ENCODE results near the gene RADIL. TPM values are rescaled to one million over a fixed set of nuclear protein-coding genes. Genes with fewer than 3 reads are reported as not detected.

RADIL gene
- total RNA-seq, 1 donor from 2014 or later = 0.86 TPM

DNA sequence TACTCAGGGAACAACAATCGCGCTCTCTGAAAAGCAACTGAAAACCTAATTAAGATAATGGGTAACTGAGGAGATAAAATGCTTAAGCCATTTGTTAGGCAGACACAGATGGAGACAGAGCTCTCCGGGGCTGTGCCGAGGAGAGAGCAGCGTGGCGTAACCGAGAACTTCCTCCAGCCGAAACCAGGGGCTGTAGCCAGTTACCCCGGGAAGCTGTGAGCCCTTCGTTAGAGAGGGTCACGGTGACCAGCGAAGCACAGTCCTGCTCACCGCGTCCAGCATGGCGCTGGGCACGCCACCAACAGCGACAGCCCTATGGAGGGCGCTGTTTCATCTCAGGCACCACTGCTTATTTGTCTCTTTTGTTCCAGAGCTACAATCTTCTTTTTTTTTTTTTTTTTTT, 37.8 kb downstream of the RADIL start:
- Histone ChIP-seq H3K36me3 (ENCODE audit: insufficient read depth, low read length) (no peaks in the 10 kb centered on the region), H3K9me3 (ENCODE audit: insufficient read depth, low read depth, low read length) (no peaks in the 10 kb centered on the region), H4K20me1 (ENCODE audit: insufficient read depth, low read length) (no peaks in the 10 kb centered on the region), H3K9ac (ENCODE audit: low read length) (no peak overlapping the region), H3K27me3 (ENCODE audit: insufficient read depth, low read length) (no peaks in the 10 kb centered on the region), H3K4me2 (ENCODE audit: low read length) (peak overlapping the region; percentile 52), H3K79me2 (ENCODE audit: insufficient read depth, low read length) (no peaks in the 10 kb centered on the region), H3K27ac (ENCODE audit: low read depth, low read length) (no peak overlapping the region), H3K4me1 (ENCODE audit: insufficient read depth, low read length) (no peaks in the 10 kb centered on the region), H2AFZ (ENCODE audit: low read depth, low read length) (peak overlapping the region; percentile 63), H3K4me3 (ENCODE audit: insufficient read depth, low read depth, low read length) (peak overlapping the region; percentile 33)
- DNase-seq (ENCODE audit: low read depth) = no peak
- Mint-ChIP-seq H3K4me1 (ENCODE audit: low read depth, unreplicated experiment) (no peaks in the 10 kb centered on the region), H3K27me3 (ENCODE audit: low read depth, unreplicated experiment) (peaks cover 4% of the 10 kb centered on the region), H3K9me3 (ENCODE audit: unreplicated experiment) (no peaks in the 10 kb centered on the region), H3K36me3 (ENCODE audit: low read depth, unreplicated experiment) (peaks cover 2% of the 10 kb centered on the region), H3K4me3 (ENCODE audit: unreplicated experiment) (no peak overlapping the region), H3K27ac (ENCODE audit: unreplicated experiment) (no peak overlapping the region)
- TF ChIP-seq, protein P1, sequence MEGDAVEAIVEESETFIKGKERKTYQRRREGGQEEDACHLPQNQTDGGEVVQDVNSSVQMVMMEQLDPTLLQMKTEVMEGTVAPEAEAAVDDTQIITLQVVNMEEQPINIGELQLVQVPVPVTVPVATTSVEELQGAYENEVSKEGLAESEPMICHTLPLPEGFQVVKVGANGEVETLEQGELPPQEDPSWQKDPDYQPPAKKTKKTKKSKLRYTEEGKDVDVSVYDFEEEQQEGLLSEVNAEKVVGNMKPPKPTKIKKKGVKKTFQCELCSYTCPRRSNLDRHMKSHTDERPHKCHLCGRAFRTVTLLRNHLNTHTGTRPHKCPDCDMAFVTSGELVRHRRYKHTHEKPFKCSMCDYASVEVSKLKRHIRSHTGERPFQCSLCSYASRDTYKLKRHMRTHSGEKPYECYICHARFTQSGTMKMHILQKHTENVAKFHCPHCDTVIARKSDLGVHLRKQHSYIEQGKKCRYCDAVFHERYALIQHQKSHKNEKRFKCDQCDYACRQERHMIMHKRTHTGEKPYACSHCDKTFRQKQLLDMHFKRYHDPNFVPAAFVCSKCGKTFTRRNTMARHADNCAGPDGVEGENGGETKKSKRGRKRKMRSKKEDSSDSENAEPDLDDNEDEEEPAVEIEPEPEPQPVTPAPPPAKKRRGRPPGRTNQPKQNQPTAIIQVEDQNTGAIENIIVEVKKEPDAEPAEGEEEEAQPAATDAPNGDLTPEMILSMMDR (IDR thresholded peaks at IDR 0.05; ENCODE audit: insufficient read depth, low read depth, low read length) = peak; percentile 7
- TF ChIP-seq EZH2 (IDR thresholded peaks at IDR 0.05; ENCODE audit: insufficient read depth, low read length) = no peak
- no peak for FAIRE-seq

DNA sequence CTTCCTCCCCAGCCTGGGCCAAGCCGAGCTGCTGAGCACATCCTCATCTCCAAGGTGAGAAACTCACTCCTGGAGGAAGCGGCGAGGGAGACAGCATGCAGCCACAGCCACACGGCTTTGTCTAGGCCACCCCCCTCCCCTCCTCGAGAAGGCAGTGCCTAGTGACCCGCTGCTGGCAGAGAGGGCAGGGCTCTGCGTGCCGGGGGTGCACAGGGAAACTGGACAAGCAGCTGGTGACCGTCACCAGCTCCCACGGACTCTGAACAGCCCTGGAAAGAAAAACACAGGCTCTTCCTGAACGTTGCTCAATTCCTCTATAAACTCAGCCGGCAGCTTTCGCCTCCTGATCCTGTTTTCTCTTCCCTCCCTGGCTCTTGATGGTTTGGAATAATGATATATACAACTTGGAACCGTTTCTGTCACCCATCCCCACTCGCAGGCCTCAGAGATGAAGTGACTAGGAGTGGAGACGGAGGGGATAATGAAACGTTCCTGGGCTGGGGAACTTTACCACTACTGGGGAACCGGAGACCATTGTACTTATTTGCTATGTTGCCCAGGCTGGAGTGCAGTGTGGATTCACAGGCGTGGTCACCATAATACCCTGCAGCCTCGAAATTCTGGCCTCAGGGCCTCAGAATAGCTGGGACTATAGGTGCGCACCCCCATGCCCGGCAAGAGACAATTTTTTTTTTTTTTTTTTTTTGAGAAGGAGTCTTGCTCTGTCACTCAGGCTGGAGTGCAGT, 41.0 kb downstream of the RADIL start:
- Mint-ChIP-seq H3K27me3 (ENCODE audit: low read depth, unreplicated experiment) (peaks cover 6% of the 10 kb centered on the region), H3K9me3 (ENCODE audit: unreplicated experiment) (no peaks in the 10 kb centered on the region), H3K4me1 (ENCODE audit: low read depth, unreplicated experiment) (peaks cover under 1% of the 10 kb centered on the region), H3K36me3 (ENCODE audit: low read depth, unreplicated experiment) (no peaks in the 10 kb centered on the region), H3K27ac (ENCODE audit: unreplicated experiment) (no peak overlapping the region), H3K4me3 (ENCODE audit: unreplicated experiment) (no peak overlapping the region)
- H3K4me2 ChIP-seq (ENCODE audit: low read length) = no peak overlapping the region
- DNase-seq (ENCODE audit: low read depth) = no peak
- no peaks in the 10 kb centered on the region for H3K79me2 ChIP-seq (ENCODE audit: insufficient read depth, low read length)
- no peaks in the 10 kb centered on the region for H3K36me3 ChIP-seq (ENCODE audit: insufficient read depth, low read length)
- TF ChIP-seq EZH2 (IDR thresholded peaks at IDR 0.05; ENCODE audit: insufficient read depth, low read length) = no peak
- TF ChIP-seq, protein P1 (IDR thresholded peaks at IDR 0.05; ENCODE audit: insufficient read depth, low read depth, low read length) = no peak
- H4K20me1 ChIP-seq (ENCODE audit: insufficient read depth, low read length) = no peaks in the 10 kb centered on the region
- no peaks in the 10 kb centered on the region for H3K9me3 ChIP-seq (ENCODE audit: insufficient read depth, low read depth, low read length)
- H2AFZ ChIP-seq (ENCODE audit: low read depth, low read length) = no peak overlapping the region
- no peak overlapping the region for H3K4me3 ChIP-seq (ENCODE audit: insufficient read depth, low read depth, low read length)
- no peak overlapping the region for H3K27ac ChIP-seq (ENCODE audit: low read depth, low read length)
- H3K9ac ChIP-seq (ENCODE audit: low read length) = no peak overlapping the region
- no peak for FAIRE-seq
- H3K27me3 ChIP-seq (ENCODE audit: insufficient read depth, low read length) = no peaks in the 10 kb centered on the region
- H3K4me1 ChIP-seq (ENCODE audit: insufficient read depth, low read length) = no peaks in the 10 kb centered on the region

DNA sequence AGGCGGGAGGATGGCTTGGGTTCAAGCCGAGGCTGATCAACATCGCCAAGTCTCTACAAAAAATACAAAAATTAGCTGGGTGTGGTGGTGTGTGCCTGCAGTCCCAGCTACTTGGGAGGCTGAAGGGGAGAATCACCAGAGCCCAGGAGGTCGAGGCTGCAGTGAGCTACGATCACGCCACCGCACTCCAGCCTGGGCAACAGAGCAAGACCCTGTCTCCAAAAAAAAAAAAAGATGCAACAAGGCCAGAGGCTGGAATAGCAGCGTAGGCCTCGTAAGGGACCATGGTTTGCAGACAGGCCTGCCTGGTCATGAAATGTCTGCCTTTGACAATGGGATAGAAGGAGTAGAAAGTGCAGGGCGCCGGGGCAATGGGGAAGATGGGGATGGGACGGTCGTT, 41.7 kb downstream of the RADIL start:
- H3K27me3 Mint-ChIP-seq (ENCODE audit: low read depth, unreplicated experiment) = peaks cover 7% of the 10 kb centered on the region
- no peak overlapping the region for H3K4me3 Mint-ChIP-seq (ENCODE audit: unreplicated experiment)
- Histone ChIP-seq H3K27ac (ENCODE audit: low read depth, low read length) (no peak overlapping the region), H4K20me1 (ENCODE audit: insufficient read depth, low read length) (no peaks in the 10 kb centered on the region), H3K4me1 (ENCODE audit: insufficient read depth, low read length) (no peaks in the 10 kb centered on the region), H3K27me3 (ENCODE audit: insufficient read depth, low read length) (no peaks in the 10 kb centered on the region), H3K9me3 (ENCODE audit: insufficient read depth, low read depth, low read length) (no peaks in the 10 kb centered on the region), H3K36me3 (ENCODE audit: insufficient read depth, low read length) (no peaks in the 10 kb centered on the region), H3K79me2 (ENCODE audit: insufficient read depth, low read length) (no peaks in the 10 kb centered on the region), H2AFZ (ENCODE audit: low read depth, low read length) (no peak overlapping the region), H3K4me3 (ENCODE audit: insufficient read depth, low read depth, low read length) (no peak overlapping the region), H3K9ac (ENCODE audit: low read length) (no peak overlapping the region), H3K4me2 (ENCODE audit: low read length) (no peak overlapping the region)
- H3K36me3 Mint-ChIP-seq (ENCODE audit: low read depth, unreplicated experiment) = no peaks in the 10 kb centered on the region
- peaks cover 6% of the 10 kb centered on the region for H3K4me1 Mint-ChIP-seq (ENCODE audit: low read depth, unreplicated experiment)
- H3K9me3 Mint-ChIP-seq (ENCODE audit: unreplicated experiment) = no peaks in the 10 kb centered on the region
- DNase-seq (ENCODE audit: low read depth) = no peak
- FAIRE-seq = no peak
- H3K27ac Mint-ChIP-seq (ENCODE audit: unreplicated experiment) = no peak overlapping the region
- no peak for TF ChIP-seq EZH2 (IDR thresholded peaks at IDR 0.05; ENCODE audit: insufficient read depth, low read length)
- TF ChIP-seq, protein P1 (IDR thresholded peaks at IDR 0.05; ENCODE audit: insufficient read depth, low read depth, low read length) = no peak
